ENCODE data around the gene FAF1. TPM values are rescaled to one million over a fixed set of nuclear protein-coding genes. Genes with fewer than 3 reads are reported as not detected.

Gene FAF1
- total RNA-seq, 2 experiments from 2014 or later = 43.5 to 44.0 TPM

DNA sequence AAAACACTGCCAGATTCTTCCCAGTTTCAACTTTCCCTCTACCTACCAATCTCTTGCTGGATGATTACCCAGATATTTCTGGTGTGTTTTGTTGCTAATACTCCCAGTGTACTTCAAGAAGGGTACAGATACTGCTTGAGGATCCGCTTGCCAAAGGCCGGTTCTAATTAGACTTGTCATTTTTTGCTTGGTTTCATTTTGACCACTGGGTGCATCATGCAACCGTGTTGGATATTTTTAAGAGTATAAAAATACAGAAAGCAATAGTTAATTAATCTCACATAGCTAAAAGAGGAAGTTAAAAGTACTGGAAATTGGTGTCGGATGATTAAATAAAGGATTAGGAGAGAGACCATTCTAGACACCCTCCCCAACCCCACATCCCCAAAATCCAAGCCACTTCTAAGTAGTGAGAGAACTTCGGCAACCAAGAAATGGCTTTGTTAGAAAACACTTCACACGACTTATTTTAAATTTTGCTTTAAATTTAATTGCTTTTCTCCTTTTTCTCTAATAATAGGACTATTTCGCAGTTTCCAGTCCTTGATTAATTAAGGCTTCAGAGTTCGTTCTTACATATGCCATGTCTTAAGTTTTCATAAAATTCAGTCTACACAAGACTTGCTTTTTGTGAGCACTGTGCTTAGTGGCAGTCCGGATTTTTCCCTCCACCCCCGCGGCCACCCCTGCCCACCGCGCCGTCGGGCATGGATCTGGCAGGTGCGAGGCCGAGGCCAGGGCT, 7.5 kb upstream of the FAF1 start:
- TF ChIP-seq, protein P1, sequence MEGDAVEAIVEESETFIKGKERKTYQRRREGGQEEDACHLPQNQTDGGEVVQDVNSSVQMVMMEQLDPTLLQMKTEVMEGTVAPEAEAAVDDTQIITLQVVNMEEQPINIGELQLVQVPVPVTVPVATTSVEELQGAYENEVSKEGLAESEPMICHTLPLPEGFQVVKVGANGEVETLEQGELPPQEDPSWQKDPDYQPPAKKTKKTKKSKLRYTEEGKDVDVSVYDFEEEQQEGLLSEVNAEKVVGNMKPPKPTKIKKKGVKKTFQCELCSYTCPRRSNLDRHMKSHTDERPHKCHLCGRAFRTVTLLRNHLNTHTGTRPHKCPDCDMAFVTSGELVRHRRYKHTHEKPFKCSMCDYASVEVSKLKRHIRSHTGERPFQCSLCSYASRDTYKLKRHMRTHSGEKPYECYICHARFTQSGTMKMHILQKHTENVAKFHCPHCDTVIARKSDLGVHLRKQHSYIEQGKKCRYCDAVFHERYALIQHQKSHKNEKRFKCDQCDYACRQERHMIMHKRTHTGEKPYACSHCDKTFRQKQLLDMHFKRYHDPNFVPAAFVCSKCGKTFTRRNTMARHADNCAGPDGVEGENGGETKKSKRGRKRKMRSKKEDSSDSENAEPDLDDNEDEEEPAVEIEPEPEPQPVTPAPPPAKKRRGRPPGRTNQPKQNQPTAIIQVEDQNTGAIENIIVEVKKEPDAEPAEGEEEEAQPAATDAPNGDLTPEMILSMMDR (IDR thresholded peaks at IDR 0.05) = peak; percentile 46
- intact Hi-C loops (cut with DNase I, micrococcal nuclease) = loop anchor here (1.0 to 10.0 kb wide), 7 partner anchors 7 to 1397 kb away; partner anchors contain the start of genes FAF1 (in 2 of the 2), CC2D1B (in 1 of the 2), KTI12 (in 1 of the 2) and RNF11 (in 1 of the 2)

DNA sequence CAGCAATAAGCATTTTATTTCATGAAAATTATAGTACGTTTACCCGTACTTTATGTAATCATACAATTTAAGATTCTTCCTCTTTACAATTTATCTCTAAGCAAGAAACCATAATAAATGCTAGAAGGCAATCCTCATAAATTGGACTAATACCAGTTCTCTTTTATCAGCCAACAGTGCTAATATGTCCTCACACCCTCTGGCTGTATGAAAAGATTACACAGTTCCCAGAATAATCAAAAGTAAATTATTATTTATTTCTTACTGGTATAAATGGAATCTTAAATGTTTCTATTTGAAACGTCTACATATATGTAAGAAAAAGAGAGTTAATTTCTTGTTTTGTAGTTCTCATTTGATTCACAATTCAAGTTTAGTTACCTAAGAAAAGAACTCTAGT, 6.9 kb upstream of the FAF1 start:
- ChIA-PET POLR2A (interaction anchor here (3.9 kb wide), 1 partner anchor 11 kb away, joined by 82 read pairs; no protein-coding TSS in a partner anchor), CTCF (no interaction called here)
- H3K9me3 ChIP-seq (ENCODE audit: control insufficient read depth in 1 of 2, insufficient read depth in 1 of 2, low read length in 2 of 2) = no peaks in the 10 kb centered on the region
- H3K4me3 ChIP-seq (ENCODE audit: low read length) = no peak overlapping the region
- peaks cover 19% of the 10 kb centered on the region for H3K4me1 ChIP-seq (ENCODE audit: insufficient read depth, low read length)
- Mint-ChIP-seq H3K9me3 (no peaks in the 10 kb centered on the region), H3K36me3 (ENCODE audit: low read depth) (peaks cover 20% of the 10 kb centered on the region), H3K27ac (peak overlapping the region; percentile 89), H3K4me1 (ENCODE audit: low read depth) (peaks cover 26% of the 10 kb centered on the region), H3K27me3 (no peaks in the 10 kb centered on the region), H3K4me3 (peak overlapping the region; percentile 100)
- intact Hi-C loops (cut with DNase I, micrococcal nuclease) = loop anchor here (5.0 to 10.0 kb wide), 5 partner anchors 35 to 1398 kb away; partner anchors contain the start of genes CC2D1B (in 1 of the 2), KTI12 (in 1 of the 2) and RNF11 (in 1 of the 2)
- TF ChIP-seq, protein P1 (IDR thresholded peaks at IDR 0.05) = no peak
- no peak overlapping the region for H3K27ac ChIP-seq (ENCODE audit: low read depth in 1 of 2, low read length in 2 of 2)
- DNase-seq (no peak), ATAC-seq (ENCODE audit: poor library complexity) (no peak)
- no peaks in the 10 kb centered on the region for H3K27me3 ChIP-seq (ENCODE audit: control insufficient read depth in 1 of 2, insufficient read depth in 2 of 2, low read length in 2 of 2)
- no peaks in the 10 kb centered on the region for H3K36me3 ChIP-seq (ENCODE audit: insufficient read depth, low read length)

More for the DNA sequence above, 7.5 kb upstream of the FAF1 start:
- Mint-ChIP-seq H3K27me3 (no peaks in the 10 kb centered on the region), H3K9me3 (no peaks in the 10 kb centered on the region), H3K27ac (peak overlapping the region; percentile 89), H3K4me1 (ENCODE audit: low read depth) (peaks cover 26% of the 10 kb centered on the region), H3K4me3 (peak overlapping the region; percentile 100), H3K36me3 (ENCODE audit: low read depth) (peaks cover 20% of the 10 kb centered on the region)
- ATAC-seq (ENCODE audit: poor library complexity) = no peak
- peak overlapping the region; percentile 82 to 89 for H3K27ac ChIP-seq (ENCODE audit: low read depth in 1 of 2, low read length in 2 of 2)
- no peaks in the 10 kb centered on the region for H3K36me3 ChIP-seq (ENCODE audit: insufficient read depth, low read length)
- no peaks in the 10 kb centered on the region for H3K27me3 ChIP-seq (ENCODE audit: control insufficient read depth in 1 of 2, insufficient read depth in 2 of 2, low read length in 2 of 2)
- peaks cover 19% of the 10 kb centered on the region for H3K4me1 ChIP-seq (ENCODE audit: insufficient read depth, low read length)
- ChIA-PET POLR2A (interaction anchor here (2.0 to 4.0 kb wide), 4 partner anchors 7 to 268 kb away, joined by 7 to 108 read pairs (median 51); partner anchors contain the start of genes FAF1 and RNF11), CTCF (interaction anchor here (0.6 to 4.8 kb wide), 5 partner anchors 8 to 911 kb away, joined by 3 to 23 read pairs (median 5); partner anchors contain the start of gene FAF1)
- no peaks in the 10 kb centered on the region for H3K9me3 ChIP-seq (ENCODE audit: control insufficient read depth in 1 of 2, insufficient read depth in 1 of 2, low read length in 2 of 2)
- peak overlapping the region; percentile 90 for H3K4me3 ChIP-seq (ENCODE audit: low read length)
- no peak for DNase-seq

DNA sequence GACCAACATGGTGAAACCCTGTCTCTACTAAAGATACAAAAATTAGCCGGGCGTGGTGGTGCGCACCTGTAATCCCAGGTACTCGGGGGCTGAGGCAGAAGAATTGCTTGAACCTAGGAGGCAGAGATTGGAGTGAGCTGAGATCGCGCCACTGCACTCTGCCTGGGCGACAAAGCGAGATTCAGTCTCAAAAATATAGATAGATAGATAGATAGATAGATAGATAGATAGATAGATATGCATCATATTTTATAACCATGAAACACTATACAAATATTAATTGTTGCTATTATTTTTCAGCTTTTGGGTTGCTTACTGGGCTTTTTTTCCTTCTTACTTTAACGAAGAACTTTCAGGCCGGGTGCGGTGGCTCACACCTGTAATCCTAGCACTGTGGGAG, 4.8 kb upstream of the FAF1 start:
- CTCF ChIA-PET = no interaction called here
- H3K9me3 ChIP-seq (ENCODE audit: control insufficient read depth in 1 of 2, insufficient read depth in 1 of 2, low read length in 2 of 2) = no peaks in the 10 kb centered on the region
- H3K9me3 Mint-ChIP-seq = no peaks in the 10 kb centered on the region
- H3K36me3 ChIP-seq (ENCODE audit: insufficient read depth, low read length) = no peaks in the 10 kb centered on the region
- H3K27me3 ChIP-seq (ENCODE audit: control insufficient read depth in 1 of 2, insufficient read depth in 2 of 2, low read length in 2 of 2) = no peaks in the 10 kb centered on the region
- H3K4me3 Mint-ChIP-seq = peak overlapping the region; percentile 38
- H3K36me3 Mint-ChIP-seq (ENCODE audit: low read depth) = peaks cover 22% of the 10 kb centered on the region
- no peak overlapping the region for H3K27ac ChIP-seq (ENCODE audit: low read depth in 1 of 2, low read length in 2 of 2)
- no peak overlapping the region for H3K4me3 ChIP-seq (ENCODE audit: low read length)
- H3K27me3 Mint-ChIP-seq = no peaks in the 10 kb centered on the region
- peaks cover 19% of the 10 kb centered on the region for H3K4me1 ChIP-seq (ENCODE audit: insufficient read depth, low read length)
- ATAC-seq (ENCODE audit: poor library complexity) (no peak), DNase-seq (no peak)
- peaks cover 18% of the 10 kb centered on the region for H3K4me1 Mint-ChIP-seq (ENCODE audit: low read depth)
- no peak overlapping the region for H3K27ac Mint-ChIP-seq
- POLR2A ChIA-PET = no interaction called here
- TF ChIP-seq, protein P1 (IDR thresholded peaks at IDR 0.05) = no peak
- intact Hi-C loops (cut with DNase I, micrococcal nuclease) = loop anchor here (5.0 to 10.0 kb wide), 5 partner anchors 33 to 1400 kb away; partner anchors contain the start of genes CC2D1B (in 1 of the 2), KTI12 (in 1 of the 2) and RNF11 (in 1 of the 2)
